Naive B cell (primary cell): ENCODE data around the gene LCN10. TPM values are rescaled to one million over a fixed set of nuclear protein-coding genes. Genes with fewer than 3 reads are reported as not detected.
"Not testable (repeated sequence)": the region's sequence is repeated elsewhere in the genome, so short reads cannot be mapped to it uniquely, and the experiment has no call there.

Experiments
- ATAC-seq, 2 donors: fragments of 150-1000 bp; cut with Tn5 transposase; 2 replicates each; pipeline ENCODE4 v1.10.0; 2021; ENCODE audit warnings: low read depth in 2 of 2, mild to moderate bottlenecking in 2 of 2, moderate library complexity in 2 of 2
- DNase-seq: peaks from one replicate; pipeline ENCODE4 v3.0.0; 2022
- H3K27ac Mint-ChIP-seq, 6 donors: one replicate each; pipeline ENCODE4 v1.8.0; 2020 to 2022; ENCODE audit warnings: mild to moderate bottlenecking in 6 of 6, mixed read lengths in 6 of 6, moderate library complexity in 5 of 6, inconsistent platforms in 2 of 6
- H3K27me3 Mint-ChIP-seq, 3 donors: one replicate each; pipeline ENCODE4 v1.8.0; 2021 to 2022; ENCODE audit warnings: mixed read lengths in 3 of 3, mild to moderate bottlenecking in 1 of 3
- H3K36me3 Mint-ChIP-seq, 2 donors: one replicate each; pipeline ENCODE4 v1.8.0; 2020 to 2022; ENCODE audit warnings: mixed read lengths in 2 of 2, inconsistent platforms in 1 of 2, mild to moderate bottlenecking in 1 of 2
- H3K4me1 Mint-ChIP-seq, 3 donors: one replicate each; pipeline ENCODE4 v1.8.0; 2020 to 2022; ENCODE audit warnings: mixed read lengths in 3 of 3, inconsistent platforms in 1 of 3, mild to moderate bottlenecking in 1 of 3, moderate library complexity in 1 of 3
- H3K4me3 Mint-ChIP-seq, 8 donors: one replicate each; pipeline ENCODE4 v1.8.0; 2020 to 2022; ENCODE audit warnings: mild to moderate bottlenecking in 8 of 8, mixed read lengths in 8 of 8, moderate library complexity in 8 of 8, inconsistent platforms in 2 of 8
- H3K9me3 Mint-ChIP-seq, 7 donors: one replicate each; pipeline ENCODE4 v1.8.0; 2020 to 2022; ENCODE audit warnings: mixed read lengths in 7 of 7, mild to moderate bottlenecking in 5 of 7, inconsistent platforms in 2 of 7, moderate library complexity in 1 of 7
- polyA plus RNA-seq, 6 donors: library from polyadenylated mRNA; unstranded; fragments of 300-500 nt; fragmentation: Illumina TruSeq; gene quantifications; one replicate each; pipeline ENCODE4 v1.2.3, GENCODE V29; 2021; ENCODE audit warnings: low read depth in 6 of 6

LCN10 gene
- polyA plus RNA-seq, 6 donors from 2014 or later, result 46.1 to 86.0 (median 65.3) TPM

- DNase-seq (no peak), ATAC-seq (no peak)
- no peaks in the 10 kb centered on the region for H3K27me3 Mint-ChIP-seq
- peak overlapping the region in 4 of 6 donors; percentile 44 to 92 (median 91) for H3K27ac Mint-ChIP-seq
- H3K4me1 Mint-ChIP-seq, result peaks cover 27 to 65% (median 55%) of the 10 kb centered on the region in 3 donors
- peaks cover 8 to 18% of the 10 kb centered on the region in 2 donors for H3K36me3 Mint-ChIP-seq
- peak overlapping the region in 5 of 8 donors; percentile 12 to 96 (median 77) for H3K4me3 Mint-ChIP-seq
- H3K9me3 Mint-ChIP-seq, result peaks cover 6 to 16% (median 11%) of the 10 kb centered on the region in 7 donors
Observed at GRCh38 chr9:136756836-136757235, 14.1 kb upstream of the LCN10 start.

- H3K27me3 Mint-ChIP-seq, result no peaks in the 10 kb centered on the region
- H3K27ac Mint-ChIP-seq, result peak overlapping the region in 3 of 6 donors; percentile 88 to 91 (median 90)
- H3K4me1 Mint-ChIP-seq, result peaks cover 27 to 64% (median 52%) of the 10 kb centered on the region in 3 donors
- no peak for ATAC-seq
- peaks cover 6 to 24% (median 17%) of the 10 kb centered on the region in 7 donors for H3K9me3 Mint-ChIP-seq
- peaks cover 8 to 21% of the 10 kb centered on the region in 2 donors for H3K36me3 Mint-ChIP-seq
- H3K4me3 Mint-ChIP-seq, result peak overlapping the region in 4 of 8 donors; percentile 22 to 96 (median 82)
- DNase-seq, result no peak
Observed at GRCh38 chr9:136756134-136756438, 13.3 kb upstream of the LCN10 start.

- not testable (repeated sequence) for H3K27me3 Mint-ChIP-seq, DNase-seq, ATAC-seq
- Mint-ChIP-seq H3K36me3 (peaks cover 8 to 21% of the 10 kb centered on the region in 2 donors), H3K4me3 (peak overlapping the region in 5 of 8 donors; percentile 23 to 96 (median 77)), H3K27ac (peak overlapping the region in 3 of 6 donors; percentile 67 to 84 (median 75)), H3K4me1 (peaks cover 26 to 66% (median 52%) of the 10 kb centered on the region in 3 donors), H3K9me3 (peaks cover 6 to 24% (median 17%) of the 10 kb centered on the region in 7 donors)
Observed at GRCh38 chr9:136755302-136756133, 12.8 kb upstream of the LCN10 start.

- H3K27me3 Mint-ChIP-seq, result no peaks in the 10 kb centered on the region
- peaks cover 8 to 21% of the 10 kb centered on the region in 2 donors for H3K36me3 Mint-ChIP-seq
- peak overlapping the region in 2 of 6 donors; percentile 90 to 94 for H3K27ac Mint-ChIP-seq
- H3K9me3 Mint-ChIP-seq, result peaks cover 6 to 29% (median 17%) of the 10 kb centered on the region in 7 donors
- peaks cover 27 to 68% (median 53%) of the 10 kb centered on the region in 3 donors for H3K4me1 Mint-ChIP-seq
- no peak for DNase-seq
- H3K4me3 Mint-ChIP-seq, result peak overlapping the region in 7 of 8 donors; percentile 22 to 96 (median 47)
- peak in 1 of 2 donors; percentile 6 for ATAC-seq
Observed at GRCh38 chr9:136754626-136755301, 12.0 kb upstream of the LCN10 start.

GRCh38 chr9:136754059-136754572 is 11.4 kb upstream of the LCN10 start:
- ATAC-seq (no peak), DNase-seq (peak; percentile 60)
- Mint-ChIP-seq H3K4me3 (peak overlapping the region in 7 of 8 donors; percentile 22 to 87 (median 47)), H3K4me1 (peaks cover 27 to 71% (median 55%) of the 10 kb centered on the region in 3 donors), H3K36me3 (peaks cover 8 to 21% of the 10 kb centered on the region in 2 donors), H3K27ac (peak overlapping the region in 2 of 6 donors; percentile 90 to 94), H3K9me3 (peaks cover 6 to 29% (median 17%) of the 10 kb centered on the region in 7 donors), H3K27me3 (no peaks in the 10 kb centered on the region)

- Mint-ChIP-seq H3K27ac (peak overlapping the region in 1 of 6 donors; percentile 84), H3K9me3 (peaks cover 6 to 29% (median 17%) of the 10 kb centered on the region in 7 donors), H3K36me3 (peaks cover 8 to 21% of the 10 kb centered on the region in 2 donors), H3K27me3 (no peaks in the 10 kb centered on the region), H3K4me1 (peaks cover 30 to 72% (median 60%) of the 10 kb centered on the region in 3 donors), H3K4me3 (peak overlapping the region in 1 of 8 donors; percentile 89)
- ATAC-seq, result no peak
- DNase-seq, result no peak
Observed at GRCh38 chr9:136753371-136754058, 10.8 kb upstream of the LCN10 start.

- peak overlapping the region in 5 of 6 donors; percentile 7 to 95 (median 50) for H3K27ac Mint-ChIP-seq
- H3K27me3 Mint-ChIP-seq, result no peaks in the 10 kb centered on the region
- peaks cover 6 to 29% (median 17%) of the 10 kb centered on the region in 7 donors for H3K9me3 Mint-ChIP-seq
- H3K36me3 Mint-ChIP-seq, result peaks cover 8 to 21% of the 10 kb centered on the region in 2 donors
- no peak for DNase-seq
- no peak for ATAC-seq
- no peak overlapping the region for H3K4me3 Mint-ChIP-seq
- peaks cover 41 to 73% (median 61%) of the 10 kb centered on the region in 3 donors for H3K4me1 Mint-ChIP-seq
Observed at GRCh38 chr9:136751814-136752213, 9.1 kb upstream of the LCN10 start.

GRCh38 chr9:136751244-136751643 is 8.5 kb upstream of the LCN10 start:
- ATAC-seq (no peak), DNase-seq (no peak)
- peaks cover 41 to 70% (median 57%) of the 10 kb centered on the region in 3 donors for H3K4me1 Mint-ChIP-seq
- H3K36me3 Mint-ChIP-seq, result peaks cover 8 to 21% of the 10 kb centered on the region in 2 donors
- H3K27me3 Mint-ChIP-seq, result no peaks in the 10 kb centered on the region
- H3K27ac Mint-ChIP-seq, result peak overlapping the region in 4 of 6 donors; percentile 28 to 95 (median 70)
- peaks cover 6 to 29% (median 17%) of the 10 kb centered on the region in 7 donors for H3K9me3 Mint-ChIP-seq
- H3K4me3 Mint-ChIP-seq, result peak overlapping the region in 1 of 8 donors; percentile 8

- Mint-ChIP-seq H3K27me3 (no peaks in the 10 kb centered on the region), H3K27ac (peak overlapping the region; percentile 84 to 99 (median 98)), H3K4me3 (peak overlapping the region in 2 of 8 donors; percentile 24 to 25), H3K9me3 (peaks cover 6 to 28% (median 17%) of the 10 kb centered on the region in 7 donors), H3K4me1 (peaks cover 34 to 62% (median 55%) of the 10 kb centered on the region in 3 donors), H3K36me3 (peaks cover 8 to 17% of the 10 kb centered on the region in 2 donors)
- DNase-seq (no peak), ATAC-seq (no peak)
Observed at GRCh38 chr9:136750526-136750925, 7.8 kb upstream of the LCN10 start.

- DNase-seq (no peak), ATAC-seq (peak in 1 of 2 donors; percentile 7)
- H3K27me3 Mint-ChIP-seq, result no peaks in the 10 kb centered on the region
- peaks cover 6 to 25% (median 17%) of the 10 kb centered on the region in 7 donors for H3K9me3 Mint-ChIP-seq
- H3K4me1 Mint-ChIP-seq, result peaks cover 35 to 54% (median 54%) of the 10 kb centered on the region in 3 donors
- H3K4me3 Mint-ChIP-seq, result peak overlapping the region; percentile 60 to 90 (median 78)
- H3K36me3 Mint-ChIP-seq, result peaks cover 8 to 15% of the 10 kb centered on the region in 2 donors
- H3K27ac Mint-ChIP-seq, result peak overlapping the region; percentile 95 to 99 (median 98)
Observed at GRCh38 chr9:136748666-136749611, 6.2 kb upstream of the LCN10 start.

- H3K36me3 Mint-ChIP-seq, result peaks cover 8 to 15% of the 10 kb centered on the region in 2 donors
- H3K27me3 Mint-ChIP-seq, result no peaks in the 10 kb centered on the region
- DNase-seq, result no peak
- peaks cover 37 to 62% (median 61%) of the 10 kb centered on the region in 3 donors for H3K4me1 Mint-ChIP-seq
- no peak for ATAC-seq
- peak within 1 kb of the TSS; percentile 95 to 99 (median 98) for H3K27ac Mint-ChIP-seq
- H3K9me3 Mint-ChIP-seq, result peaks cover 6 to 25% (median 17%) of the 10 kb centered on the region in 7 donors
- H3K4me3 Mint-ChIP-seq, result peak within 1 kb of the TSS; percentile 60 to 90 (median 78)
Observed at GRCh38 chr9:136748201-136748600, 5.5 kb upstream of the LCN10 start, which contains the start of gene LCN6. LCN6 (minus strand) TSS chr9:136748525; CDS start chr9:136748483, 42 bp downstream.
